ENCODE results near the gene KRT2. TPM values are rescaled to one million over a fixed set of nuclear protein-coding genes. Genes with fewer than 3 reads are reported as not detected.

KRT2 gene
- total RNA-seq, 1 experiment from 2014 or later, result not detected

DNA sequence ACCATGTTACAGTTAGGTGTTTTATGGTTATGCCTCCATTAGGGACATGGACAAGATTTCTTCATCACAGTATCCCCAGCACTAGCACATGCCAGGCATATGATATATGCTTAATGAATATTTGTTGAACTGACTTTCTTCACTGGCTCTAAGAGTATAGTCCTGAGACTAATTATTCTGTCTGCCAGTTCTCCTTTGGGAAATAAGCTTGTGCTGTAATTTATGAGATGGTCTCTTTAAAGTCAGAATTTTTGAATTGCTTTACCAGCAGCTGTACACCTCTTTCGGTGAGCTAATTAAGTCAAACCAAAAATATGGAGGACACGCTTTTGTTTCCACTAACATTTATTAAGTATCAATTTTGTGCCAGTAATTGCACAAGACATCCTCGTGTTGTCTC lies 45.9 kb downstream of the KRT2 start:
- Histone ChIP-seq H3K9me2 (ENCODE audit: insufficient read depth) (no peaks in the 10 kb centered on the region), H2AFZ (no peak overlapping the region), H3K79me2 (ENCODE audit: low read depth) (no peaks in the 10 kb centered on the region), H3K27ac (no peak overlapping the region), H3K4me2 (no peak overlapping the region), H3K9me3 (ENCODE audit: insufficient read depth, low read depth) (no peaks in the 10 kb centered on the region), H3K4me1 (replicated peaks; ENCODE audit: insufficient read depth) (no peaks in the 10 kb centered on the region), H3K4me3 (no peak overlapping the region), H3K27me3 (ENCODE audit: insufficient read depth, low read depth) (no peaks in the 10 kb centered on the region), H3F3A (ENCODE audit: insufficient read depth, low read depth) (no peaks in the 10 kb centered on the region), H3K36me3 (ENCODE audit: low read depth) (no peaks in the 10 kb centered on the region), H4K20me1 (ENCODE audit: insufficient read depth) (no peaks in the 10 kb centered on the region)
- TF ChIP-seq, protein P1, sequence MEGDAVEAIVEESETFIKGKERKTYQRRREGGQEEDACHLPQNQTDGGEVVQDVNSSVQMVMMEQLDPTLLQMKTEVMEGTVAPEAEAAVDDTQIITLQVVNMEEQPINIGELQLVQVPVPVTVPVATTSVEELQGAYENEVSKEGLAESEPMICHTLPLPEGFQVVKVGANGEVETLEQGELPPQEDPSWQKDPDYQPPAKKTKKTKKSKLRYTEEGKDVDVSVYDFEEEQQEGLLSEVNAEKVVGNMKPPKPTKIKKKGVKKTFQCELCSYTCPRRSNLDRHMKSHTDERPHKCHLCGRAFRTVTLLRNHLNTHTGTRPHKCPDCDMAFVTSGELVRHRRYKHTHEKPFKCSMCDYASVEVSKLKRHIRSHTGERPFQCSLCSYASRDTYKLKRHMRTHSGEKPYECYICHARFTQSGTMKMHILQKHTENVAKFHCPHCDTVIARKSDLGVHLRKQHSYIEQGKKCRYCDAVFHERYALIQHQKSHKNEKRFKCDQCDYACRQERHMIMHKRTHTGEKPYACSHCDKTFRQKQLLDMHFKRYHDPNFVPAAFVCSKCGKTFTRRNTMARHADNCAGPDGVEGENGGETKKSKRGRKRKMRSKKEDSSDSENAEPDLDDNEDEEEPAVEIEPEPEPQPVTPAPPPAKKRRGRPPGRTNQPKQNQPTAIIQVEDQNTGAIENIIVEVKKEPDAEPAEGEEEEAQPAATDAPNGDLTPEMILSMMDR (conservative IDR thresholded peaks at IDR 0.05), result no peak
- no peak for TF ChIP-seq EZH2 (IDR thresholded peaks at IDR 0.05; ENCODE audit: low read depth)
- ChIA-PET POLR2A (ENCODE audit: unreplicated experiment) (no interaction called here), CTCF (no interaction called here)
- no TSS peak for BruUV-seq (replicated peaks)
- no peak for DNase-seq
- intact Hi-C loops (cut with micrococcal nuclease; ENCODE audit: unreplicated experiment), result no loop called here

GRCh38 chr12:52605542-52605941 lies 46.5 kb downstream of the KRT2 start:
- H3F3A ChIP-seq (ENCODE audit: insufficient read depth, low read depth), result no peaks in the 10 kb centered on the region
- H2AFZ ChIP-seq, result no peak overlapping the region
- intact Hi-C loops (cut with micrococcal nuclease; ENCODE audit: unreplicated experiment), result no loop called here
- H3K27me3 ChIP-seq (ENCODE audit: insufficient read depth, low read depth), result no peaks in the 10 kb centered on the region
- no peak overlapping the region for H3K4me2 ChIP-seq
- H3K9me2 ChIP-seq (ENCODE audit: insufficient read depth), result no peaks in the 10 kb centered on the region
- H3K36me3 ChIP-seq (ENCODE audit: low read depth), result no peaks in the 10 kb centered on the region
- CTCF ChIA-PET, result no interaction called here
- H3K9me3 ChIP-seq (ENCODE audit: insufficient read depth, low read depth), result no peaks in the 10 kb centered on the region
- H3K79me2 ChIP-seq (ENCODE audit: low read depth), result no peaks in the 10 kb centered on the region
- no TSS peak for BruUV-seq (replicated peaks)
- H4K20me1 ChIP-seq (ENCODE audit: insufficient read depth), result no peaks in the 10 kb centered on the region
- no peak overlapping the region for H3K27ac ChIP-seq
- TF ChIP-seq, protein P1 (conservative IDR thresholded peaks at IDR 0.05), result no peak
- TF ChIP-seq EZH2 (IDR thresholded peaks at IDR 0.05; ENCODE audit: low read depth), result no peak
- no peak overlapping the region for H3K4me3 ChIP-seq
- H3K4me1 ChIP-seq (replicated peaks; ENCODE audit: insufficient read depth), result no peaks in the 10 kb centered on the region
- POLR2A ChIA-PET (ENCODE audit: unreplicated experiment), result no interaction called here
- DNase-seq, result no peak

- Histone ChIP-seq H3K4me1 (replicated peaks; ENCODE audit: insufficient read depth) (no peaks in the 10 kb centered on the region), H3K79me2 (ENCODE audit: low read depth) (no peaks in the 10 kb centered on the region), H3F3A (ENCODE audit: insufficient read depth, low read depth) (no peaks in the 10 kb centered on the region), H3K4me3 (no peak overlapping the region), H3K36me3 (ENCODE audit: low read depth) (no peaks in the 10 kb centered on the region), H3K9me2 (ENCODE audit: insufficient read depth) (no peaks in the 10 kb centered on the region), H2AFZ (no peak overlapping the region), H3K27ac (no peak overlapping the region), H4K20me1 (ENCODE audit: insufficient read depth) (no peaks in the 10 kb centered on the region), H3K27me3 (ENCODE audit: insufficient read depth, low read depth) (no peaks in the 10 kb centered on the region), H3K9me3 (ENCODE audit: insufficient read depth, low read depth) (no peaks in the 10 kb centered on the region), H3K4me2 (no peak overlapping the region)
- ChIA-PET POLR2A (ENCODE audit: unreplicated experiment) (no interaction called here), CTCF (no interaction called here)
- intact Hi-C loops (cut with micrococcal nuclease; ENCODE audit: unreplicated experiment), result no loop called here
- TF ChIP-seq, protein P1 (conservative IDR thresholded peaks at IDR 0.05), result no peak
- no peak for TF ChIP-seq EZH2 (IDR thresholded peaks at IDR 0.05; ENCODE audit: low read depth)
- no TSS peak for BruUV-seq (replicated peaks)
- no peak for DNase-seq
Measured at GRCh38 chr12:52604859-52605258, 47.2 kb downstream of the KRT2 start.
